C4-2B (cell line): ENCODE data around the gene RPL36.

Experiments used
- ZFX ChIP-seq: fragments of 450-650 bp; IDR thresholded peaks from 2 replicates; pipeline ENCODE4 v1.6.1; 2017
- TF ChIP-seq, protein P1 (sequence below): fragments of 450-650 bp; conservative IDR thresholded peaks from 2 replicates; pipeline ENCODE4 v1.5.1; 2017; ENCODE audit warnings: mild to moderate bottlenecking

DNA sequence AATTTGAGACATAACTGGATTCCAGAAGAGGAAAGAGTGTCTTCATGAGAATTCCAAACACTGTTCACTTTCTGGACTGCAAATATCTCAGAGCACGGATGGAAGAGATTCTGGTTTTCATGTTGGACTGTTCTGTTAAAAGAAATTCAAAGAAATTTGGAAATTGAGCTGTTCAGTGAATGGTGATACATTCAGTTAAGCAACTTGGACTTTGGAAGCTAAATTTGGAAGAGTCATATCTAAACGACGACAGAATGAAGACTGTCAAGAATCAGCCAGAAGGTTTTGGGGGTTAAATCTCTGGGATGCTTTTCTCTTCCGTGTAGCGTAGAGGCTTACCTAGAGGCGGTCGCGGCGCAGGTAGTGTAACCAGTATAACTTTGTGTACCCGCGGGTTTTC is 41.6 kb upstream of the RPL36 start:
- TF ChIP-seq, protein P1, sequence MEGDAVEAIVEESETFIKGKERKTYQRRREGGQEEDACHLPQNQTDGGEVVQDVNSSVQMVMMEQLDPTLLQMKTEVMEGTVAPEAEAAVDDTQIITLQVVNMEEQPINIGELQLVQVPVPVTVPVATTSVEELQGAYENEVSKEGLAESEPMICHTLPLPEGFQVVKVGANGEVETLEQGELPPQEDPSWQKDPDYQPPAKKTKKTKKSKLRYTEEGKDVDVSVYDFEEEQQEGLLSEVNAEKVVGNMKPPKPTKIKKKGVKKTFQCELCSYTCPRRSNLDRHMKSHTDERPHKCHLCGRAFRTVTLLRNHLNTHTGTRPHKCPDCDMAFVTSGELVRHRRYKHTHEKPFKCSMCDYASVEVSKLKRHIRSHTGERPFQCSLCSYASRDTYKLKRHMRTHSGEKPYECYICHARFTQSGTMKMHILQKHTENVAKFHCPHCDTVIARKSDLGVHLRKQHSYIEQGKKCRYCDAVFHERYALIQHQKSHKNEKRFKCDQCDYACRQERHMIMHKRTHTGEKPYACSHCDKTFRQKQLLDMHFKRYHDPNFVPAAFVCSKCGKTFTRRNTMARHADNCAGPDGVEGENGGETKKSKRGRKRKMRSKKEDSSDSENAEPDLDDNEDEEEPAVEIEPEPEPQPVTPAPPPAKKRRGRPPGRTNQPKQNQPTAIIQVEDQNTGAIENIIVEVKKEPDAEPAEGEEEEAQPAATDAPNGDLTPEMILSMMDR: no peak
- no peak for TF ChIP-seq ZFX
